Uterus (tissue), 2 donors: ENCODE measurements around the gene G3BP2.

ENCODE experiments used
- CTCF ChIP-seq, 4 experiments: fragments of 200-600 bp in 2 of 4; fragments of 450-650 bp in 2 of 4; sonication (generic) in 2 of 4; IDR thresholded peaks; one replicate each; pipeline ENCODE4 v1.5.1; 2016 to 2019; ENCODE audit warnings: antibody characterized with exemption in 4 of 4, mild to moderate bottlenecking in 2 of 4, moderate library complexity in 1 of 4
- POLR2A ChIP-seq, 2 donors: fragments of 450-650 bp; IDR thresholded peaks; one replicate each; pipeline ENCODE4 v1.6.1; 2016; ENCODE audit warnings: antibody characterized with exemption in 2 of 2, mild to moderate bottlenecking in 1 of 2, moderate library complexity in 1 of 2

GRCh38 chr4:75668596-75668995, 4.6 kb downstream of the G3BP2 start:
- TF ChIP-seq CTCF (IDR thresholded peaks at IDR 0.05), result no peak
- no peak for TF ChIP-seq POLR2A (IDR thresholded peaks at IDR 0.05)
